GM20000 (cell line): ENCODE data around the gene SPC24.
"Not testable (repeated sequence)": the region's sequence is repeated elsewhere in the genome, so short reads cannot be mapped to it uniquely, and the experiment has no call there.

Experiments
- DNase-seq: peaks from one replicate; pipeline ENCODE4 v3.0.0; 2012; ENCODE audit warnings: low spot score
- TF ChIP-seq, protein P1 (sequence below): IDR thresholded peaks from 2 replicates; pipeline ENCODE4 v1.5.1; 2012; ENCODE audit warnings: mild to moderate bottlenecking, control low read depth; ENCODE audit errors: extremely low read depth, missing control alignments

The SPC24 gene

GRCh38 chr19:11115042-11115441 is 40.5 kb downstream of the SPC24 start:
- TF ChIP-seq, protein P1, sequence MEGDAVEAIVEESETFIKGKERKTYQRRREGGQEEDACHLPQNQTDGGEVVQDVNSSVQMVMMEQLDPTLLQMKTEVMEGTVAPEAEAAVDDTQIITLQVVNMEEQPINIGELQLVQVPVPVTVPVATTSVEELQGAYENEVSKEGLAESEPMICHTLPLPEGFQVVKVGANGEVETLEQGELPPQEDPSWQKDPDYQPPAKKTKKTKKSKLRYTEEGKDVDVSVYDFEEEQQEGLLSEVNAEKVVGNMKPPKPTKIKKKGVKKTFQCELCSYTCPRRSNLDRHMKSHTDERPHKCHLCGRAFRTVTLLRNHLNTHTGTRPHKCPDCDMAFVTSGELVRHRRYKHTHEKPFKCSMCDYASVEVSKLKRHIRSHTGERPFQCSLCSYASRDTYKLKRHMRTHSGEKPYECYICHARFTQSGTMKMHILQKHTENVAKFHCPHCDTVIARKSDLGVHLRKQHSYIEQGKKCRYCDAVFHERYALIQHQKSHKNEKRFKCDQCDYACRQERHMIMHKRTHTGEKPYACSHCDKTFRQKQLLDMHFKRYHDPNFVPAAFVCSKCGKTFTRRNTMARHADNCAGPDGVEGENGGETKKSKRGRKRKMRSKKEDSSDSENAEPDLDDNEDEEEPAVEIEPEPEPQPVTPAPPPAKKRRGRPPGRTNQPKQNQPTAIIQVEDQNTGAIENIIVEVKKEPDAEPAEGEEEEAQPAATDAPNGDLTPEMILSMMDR: no peak

GRCh38 chr19:11113140-11113708 is 42.4 kb downstream of the SPC24 start:
- no peak for DNase-seq
- TF ChIP-seq, protein P1: no peak

More at GRCh38 chr19:11115042-11115441, 40.5 kb downstream of the SPC24 start:
- no peak for DNase-seq

DNA sequence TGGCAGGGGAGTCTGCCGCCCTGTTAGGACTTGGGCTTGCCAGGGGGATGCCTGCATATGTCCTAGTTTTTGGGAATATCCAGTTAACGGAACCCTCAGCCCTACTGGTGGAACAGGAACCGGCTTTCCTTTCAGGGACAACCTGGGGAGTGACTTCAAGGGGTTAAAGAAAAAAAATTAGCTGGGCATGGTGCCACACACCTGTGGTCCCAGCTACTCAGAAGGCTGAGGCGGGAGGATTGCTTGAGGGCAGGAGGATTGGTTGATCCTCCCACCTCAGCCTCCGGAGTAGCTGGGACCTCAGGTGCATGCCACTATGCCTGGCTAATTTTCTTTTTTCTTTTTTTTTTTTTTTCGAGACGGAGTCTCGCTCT is 43.8 kb downstream of the SPC24 start:
- TF ChIP-seq, protein P1: no peak
- DNase-seq: no peak

DNA sequence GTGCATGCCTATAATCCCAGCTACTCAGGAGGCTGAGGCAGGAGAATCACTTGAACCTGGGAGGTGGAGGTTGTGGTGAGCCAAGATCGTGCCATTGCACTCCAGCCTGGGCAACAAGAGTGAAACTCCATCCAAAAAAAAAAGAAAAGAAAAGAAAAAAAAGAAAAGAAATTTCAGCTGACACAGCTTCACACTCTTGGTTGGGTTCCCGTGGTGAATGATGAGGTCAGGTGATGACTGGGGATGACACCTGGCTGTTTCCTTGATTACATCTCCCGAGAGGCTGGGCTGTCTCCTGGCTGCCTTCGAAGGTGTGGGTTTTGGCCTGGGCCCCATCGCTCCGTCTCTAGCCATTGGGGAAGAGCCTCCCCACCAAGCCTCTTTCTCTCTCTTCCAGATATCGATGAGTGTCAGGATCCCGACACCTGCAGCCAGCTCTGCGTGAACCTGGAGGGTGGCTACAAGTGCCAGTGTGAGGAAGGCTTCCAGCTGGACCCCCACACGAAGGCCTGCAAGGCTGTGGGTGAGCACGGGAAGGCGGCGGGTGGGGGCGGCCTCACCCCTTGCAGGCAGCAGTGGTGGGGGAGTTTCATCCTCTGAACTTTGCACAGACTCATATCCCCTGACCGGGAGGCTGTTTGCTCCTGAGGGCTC is 44.3 kb downstream of the SPC24 start:
- TF ChIP-seq, protein P1: no peak

GRCh38 chr19:11108746-11109145 is 46.8 kb downstream of the SPC24 start:
- no peak for DNase-seq
- TF ChIP-seq, protein P1: no peak

More for the DNA sequence above, 44.3 kb downstream of the SPC24 start:
- no peak for DNase-seq

DNA sequence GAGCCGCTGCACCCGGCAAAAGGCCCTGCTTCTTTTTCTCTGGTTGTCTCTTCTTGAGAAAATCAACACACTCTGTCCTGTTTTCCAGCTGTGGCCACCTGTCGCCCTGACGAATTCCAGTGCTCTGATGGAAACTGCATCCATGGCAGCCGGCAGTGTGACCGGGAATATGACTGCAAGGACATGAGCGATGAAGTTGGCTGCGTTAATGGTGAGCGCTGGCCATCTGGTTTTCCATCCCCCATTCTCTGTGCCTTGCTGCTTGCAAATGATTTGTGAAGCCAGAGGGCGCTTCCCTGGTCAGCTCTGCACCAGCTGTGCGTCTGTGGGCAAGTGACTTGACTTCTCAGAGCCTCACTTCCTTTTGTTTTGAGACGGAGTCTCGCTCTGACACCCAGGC is 49.1 kb downstream of the SPC24 start:
- no peak for DNase-seq
- TF ChIP-seq, protein P1: no peak

DNA sequence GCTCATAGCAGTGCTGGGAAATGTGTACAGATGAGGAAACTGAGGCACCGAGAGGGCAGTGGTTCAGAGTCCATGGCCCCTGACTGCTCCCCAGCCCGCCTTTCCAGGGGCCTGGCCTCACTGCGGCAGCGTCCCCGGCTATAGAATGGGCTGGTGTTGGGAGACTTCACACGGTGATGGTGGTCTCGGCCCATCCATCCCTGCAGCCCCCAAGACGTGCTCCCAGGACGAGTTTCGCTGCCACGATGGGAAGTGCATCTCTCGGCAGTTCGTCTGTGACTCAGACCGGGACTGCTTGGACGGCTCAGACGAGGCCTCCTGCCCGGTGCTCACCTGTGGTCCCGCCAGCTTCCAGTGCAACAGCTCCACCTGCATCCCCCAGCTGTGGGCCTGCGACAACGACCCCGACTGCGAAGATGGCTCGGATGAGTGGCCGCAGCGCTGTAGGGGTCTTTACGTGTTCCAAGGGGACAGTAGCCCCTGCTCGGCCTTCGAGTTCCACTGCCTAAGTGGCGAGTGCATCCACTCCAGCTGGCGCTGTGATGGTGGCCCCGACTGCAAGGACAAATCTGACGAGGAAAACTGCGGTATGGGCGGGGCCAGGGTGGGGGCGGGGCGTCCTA is 50.5 kb downstream of the SPC24 start:
- TF ChIP-seq, protein P1: no peak
- no peak for DNase-seq

DNA sequence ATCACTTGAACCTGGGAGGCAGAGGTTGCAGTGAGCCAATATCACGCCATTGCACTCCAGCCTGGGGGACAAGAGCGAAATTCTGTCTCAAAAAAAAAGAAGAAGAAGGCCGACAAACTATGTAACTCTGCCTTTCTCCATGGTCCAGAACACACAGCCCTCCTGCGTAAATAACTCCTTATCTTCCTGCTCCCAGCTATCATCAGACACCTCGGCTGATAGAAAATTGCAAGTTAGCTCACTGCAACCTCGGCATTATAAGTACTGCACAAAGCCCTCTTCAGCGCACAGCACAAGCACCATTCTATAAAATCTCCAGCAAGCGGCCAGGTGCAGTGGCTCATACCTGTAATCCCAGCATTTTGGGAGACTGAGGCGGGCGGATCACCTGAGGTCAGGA is 51.9 kb downstream of the SPC24 start:
- not testable (repeated sequence) for DNase-seq
